Measurements from ENCODE around the gene CPE. TPM values are rescaled to one million over a fixed set of nuclear protein-coding genes. Genes with fewer than 3 reads are reported as not detected.

Gene CPE
- total RNA-seq, 6 experiments from 2014 or later: 0.09 TPM; not detected in 5

DNA sequence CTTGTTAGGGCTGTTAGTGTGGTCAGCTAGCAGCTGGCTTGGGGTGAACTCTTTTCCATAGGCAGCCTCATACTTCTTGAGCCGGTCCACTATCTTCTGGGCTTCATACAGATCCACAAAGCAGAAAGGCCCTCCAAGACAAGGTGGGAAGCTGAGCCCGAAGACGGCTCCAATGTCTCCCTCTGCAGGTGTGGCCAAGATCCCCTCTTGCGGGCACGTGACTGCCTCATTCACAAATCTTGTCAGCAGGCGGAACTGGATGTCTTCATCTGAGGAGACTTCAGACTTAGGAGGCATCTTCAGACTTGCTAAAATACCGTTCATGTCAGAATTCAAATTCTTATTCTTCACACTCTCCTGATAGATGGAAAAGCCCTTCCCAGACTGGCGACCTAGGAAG is 25.3 kb downstream of the CPE start:
- H3K4me3 Mint-ChIP-seq: no peak overlapping the region
- no peaks in the 10 kb centered on the region for H3K4me1 Mint-ChIP-seq (ENCODE audit: low read depth)
- H3K36me3 Mint-ChIP-seq (ENCODE audit: low read depth): no peaks in the 10 kb centered on the region
- peaks cover 6% of the 10 kb centered on the region for H3K27me3 Mint-ChIP-seq (ENCODE audit: insufficient read depth)
- no peak overlapping the region for H3K27ac Mint-ChIP-seq
- H3K9me3 Mint-ChIP-seq: no peaks in the 10 kb centered on the region
- no peak for DNase-seq
- TF ChIP-seq, protein P1, sequence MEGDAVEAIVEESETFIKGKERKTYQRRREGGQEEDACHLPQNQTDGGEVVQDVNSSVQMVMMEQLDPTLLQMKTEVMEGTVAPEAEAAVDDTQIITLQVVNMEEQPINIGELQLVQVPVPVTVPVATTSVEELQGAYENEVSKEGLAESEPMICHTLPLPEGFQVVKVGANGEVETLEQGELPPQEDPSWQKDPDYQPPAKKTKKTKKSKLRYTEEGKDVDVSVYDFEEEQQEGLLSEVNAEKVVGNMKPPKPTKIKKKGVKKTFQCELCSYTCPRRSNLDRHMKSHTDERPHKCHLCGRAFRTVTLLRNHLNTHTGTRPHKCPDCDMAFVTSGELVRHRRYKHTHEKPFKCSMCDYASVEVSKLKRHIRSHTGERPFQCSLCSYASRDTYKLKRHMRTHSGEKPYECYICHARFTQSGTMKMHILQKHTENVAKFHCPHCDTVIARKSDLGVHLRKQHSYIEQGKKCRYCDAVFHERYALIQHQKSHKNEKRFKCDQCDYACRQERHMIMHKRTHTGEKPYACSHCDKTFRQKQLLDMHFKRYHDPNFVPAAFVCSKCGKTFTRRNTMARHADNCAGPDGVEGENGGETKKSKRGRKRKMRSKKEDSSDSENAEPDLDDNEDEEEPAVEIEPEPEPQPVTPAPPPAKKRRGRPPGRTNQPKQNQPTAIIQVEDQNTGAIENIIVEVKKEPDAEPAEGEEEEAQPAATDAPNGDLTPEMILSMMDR (IDR thresholded peaks at IDR 0.05): no peak

DNA sequence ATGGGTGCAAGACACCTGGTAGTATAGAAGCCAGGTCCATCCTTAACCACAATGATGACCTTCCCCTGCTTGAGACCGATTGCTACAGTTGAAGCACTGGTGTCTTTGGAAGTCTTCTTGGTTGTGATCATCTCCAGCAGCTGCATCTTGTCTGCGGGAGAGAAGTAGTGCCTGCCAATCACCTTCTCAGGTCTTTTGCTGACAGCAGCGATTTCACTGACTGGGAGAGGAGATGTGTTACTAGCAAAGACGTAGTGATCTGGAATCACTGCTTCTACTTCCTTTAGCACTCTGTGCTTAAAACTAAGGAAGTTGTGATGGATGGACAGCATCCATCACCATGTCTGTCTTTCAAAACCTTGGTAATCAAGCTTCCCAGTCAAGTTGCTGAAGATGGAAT is 25.9 kb downstream of the CPE start:
- DNase-seq: no peak
- Mint-ChIP-seq H3K36me3 (ENCODE audit: low read depth) (no peaks in the 10 kb centered on the region), H3K27ac (no peak overlapping the region), H3K9me3 (no peaks in the 10 kb centered on the region), H3K4me1 (ENCODE audit: low read depth) (no peaks in the 10 kb centered on the region), H3K27me3 (ENCODE audit: insufficient read depth) (peaks cover 2% of the 10 kb centered on the region), H3K4me3 (no peak overlapping the region)
- TF ChIP-seq, protein P1 (IDR thresholded peaks at IDR 0.05): no peak

DNA sequence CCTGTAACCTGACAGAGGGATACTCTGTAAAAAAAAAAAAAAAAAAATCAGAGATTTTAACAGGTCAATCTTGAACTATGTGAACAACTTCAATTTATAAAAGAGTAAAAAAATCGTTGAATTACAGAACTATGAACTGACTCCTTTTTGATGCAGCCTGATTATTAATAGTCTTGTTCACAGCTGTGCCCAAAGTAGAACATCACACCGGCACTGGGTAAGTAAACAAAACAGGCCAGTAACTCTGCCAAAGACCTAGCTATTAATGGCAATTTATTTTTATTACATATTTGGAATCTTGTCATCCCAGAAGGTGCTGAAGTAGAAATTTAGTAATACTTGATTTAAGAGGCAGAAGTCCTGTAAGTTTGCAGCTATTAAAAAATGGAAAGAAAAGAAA is 31.4 kb downstream of the CPE start:
- Mint-ChIP-seq H3K9me3 (no peaks in the 10 kb centered on the region), H3K36me3 (ENCODE audit: low read depth) (no peaks in the 10 kb centered on the region), H3K4me1 (ENCODE audit: low read depth) (no peaks in the 10 kb centered on the region), H3K27me3 (ENCODE audit: insufficient read depth) (peaks cover 2% of the 10 kb centered on the region; the same call in 1 of the 2 replicates), H3K4me3 (no peak overlapping the region), H3K27ac (no peak overlapping the region)
- no peak for DNase-seq
- TF ChIP-seq, protein P1 (IDR thresholded peaks at IDR 0.05): no peak

DNA sequence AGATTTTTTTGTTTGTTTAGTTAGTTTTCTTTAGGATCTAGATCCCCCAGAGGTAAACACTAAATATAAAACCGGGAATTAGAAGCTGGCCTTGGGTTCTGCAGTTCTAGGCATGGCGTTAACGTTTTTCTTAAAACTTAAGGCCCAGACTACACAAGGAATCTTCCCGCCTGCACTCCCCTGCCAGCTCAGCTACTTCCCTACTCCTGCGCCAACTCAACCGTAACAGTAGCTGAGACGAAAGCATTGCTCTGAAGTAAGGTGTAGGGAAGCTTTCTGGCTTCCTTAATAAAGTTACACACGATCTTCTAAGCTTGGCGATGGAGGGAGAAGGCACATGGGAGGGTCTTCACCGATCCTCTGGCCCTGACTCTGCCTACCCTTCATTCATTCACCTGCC is 37.1 kb downstream of the CPE start:
- no peak for DNase-seq
- H3K36me3 Mint-ChIP-seq (ENCODE audit: low read depth): no peaks in the 10 kb centered on the region
- TF ChIP-seq, protein P1 (IDR thresholded peaks at IDR 0.05): no peak
- H3K27me3 Mint-ChIP-seq (ENCODE audit: insufficient read depth): no peaks in the 10 kb centered on the region; the same call in 1 of the 2 replicates
- no peaks in the 10 kb centered on the region for H3K4me1 Mint-ChIP-seq (ENCODE audit: low read depth)
- H3K27ac Mint-ChIP-seq: no peak overlapping the region
- H3K9me3 Mint-ChIP-seq: no peaks in the 10 kb centered on the region
- H3K4me3 Mint-ChIP-seq: no peak overlapping the region

DNA sequence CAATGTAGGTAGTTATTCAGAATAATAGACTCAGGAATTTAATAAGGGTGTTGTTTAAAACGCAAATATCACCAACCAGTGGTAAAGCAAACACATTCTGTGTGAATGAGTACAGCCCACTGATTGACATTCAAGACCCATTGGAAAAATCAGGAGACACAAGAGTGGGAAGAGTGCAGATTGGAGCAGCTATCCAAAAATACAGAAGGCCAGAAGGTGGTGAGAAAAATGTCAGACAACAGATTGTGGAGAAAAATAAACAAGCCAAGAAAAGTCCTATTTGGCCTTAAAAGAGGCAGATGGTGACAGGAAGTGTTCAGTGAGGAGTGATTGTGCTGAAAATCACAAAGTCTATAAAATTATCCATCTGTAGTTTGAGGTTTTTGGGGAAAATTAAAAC is 39.3 kb downstream of the CPE start:
- H3K27ac Mint-ChIP-seq: no peak overlapping the region
- no peak overlapping the region for H3K4me3 Mint-ChIP-seq
- TF ChIP-seq, protein P1 (IDR thresholded peaks at IDR 0.05): no peak
- no peaks in the 10 kb centered on the region for H3K36me3 Mint-ChIP-seq (ENCODE audit: low read depth)
- DNase-seq: no peak
- no peaks in the 10 kb centered on the region for H3K9me3 Mint-ChIP-seq
- H3K27me3 Mint-ChIP-seq (ENCODE audit: insufficient read depth): no peaks in the 10 kb centered on the region
- H3K4me1 Mint-ChIP-seq (ENCODE audit: low read depth): no peaks in the 10 kb centered on the region

DNA sequence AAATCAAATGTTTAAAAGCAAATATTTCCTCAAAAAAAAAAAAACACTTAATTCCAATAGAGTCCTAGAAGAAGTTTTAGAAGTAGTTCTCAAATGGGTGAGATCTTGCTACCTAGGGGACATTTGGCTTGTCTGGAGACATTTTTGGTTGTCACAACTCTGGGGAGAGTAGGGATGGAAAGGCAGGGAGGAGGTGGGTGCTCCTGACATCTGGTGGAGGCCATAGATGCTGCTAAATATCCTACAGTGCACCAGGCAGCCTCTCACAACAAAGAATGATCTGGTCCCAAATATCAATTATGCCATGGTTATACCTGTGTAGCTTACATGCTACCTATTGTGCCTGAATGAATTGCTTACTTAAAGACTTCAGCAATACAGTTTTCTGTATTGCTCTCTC is 46.8 kb downstream of the CPE start:
- no peaks in the 10 kb centered on the region; the same call in 1 of the 2 replicates for H3K27me3 Mint-ChIP-seq (ENCODE audit: insufficient read depth)
- H3K4me1 Mint-ChIP-seq (ENCODE audit: low read depth): no peaks in the 10 kb centered on the region
- H3K4me3 Mint-ChIP-seq: no peak overlapping the region
- H3K9me3 Mint-ChIP-seq: no peaks in the 10 kb centered on the region
- DNase-seq: no peak
- no peak overlapping the region for H3K27ac Mint-ChIP-seq
- H3K36me3 Mint-ChIP-seq (ENCODE audit: low read depth): no peaks in the 10 kb centered on the region
- TF ChIP-seq, protein P1 (IDR thresholded peaks at IDR 0.05): no peak

All from HFFc6 (cell line).